HG02571 (cell line): ENCODE measurements around the gene APBA1.

Source experiments
- ATAC-seq: cut with Tn5 transposase; IDR thresholded peaks from one replicate; pipeline ENCODE4 v1.9.1; 2021; ENCODE audit warnings: mild to moderate bottlenecking, moderate library complexity; ENCODE audit not compliant: unreplicated experiment

Gene APBA1

DNA sequence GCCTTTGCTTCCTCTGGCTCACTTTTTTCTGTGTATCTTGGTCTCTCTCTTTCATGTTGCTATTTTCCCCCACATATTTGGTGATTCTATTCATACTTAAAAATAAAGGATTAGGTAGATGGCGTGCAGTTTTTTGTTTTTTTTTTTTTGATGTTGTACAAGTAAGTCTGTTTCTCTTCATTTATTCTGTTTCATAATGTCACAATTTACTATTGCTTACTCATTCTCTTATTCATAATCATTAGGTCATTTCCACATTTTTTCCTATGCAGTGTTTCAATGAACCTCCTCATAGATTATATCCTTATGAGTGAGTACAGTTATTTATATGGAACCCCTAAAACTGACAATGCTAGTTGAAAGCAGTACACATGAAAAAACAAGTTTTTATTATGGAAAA is 136.3 kb downstream of the APBA1 start:
- ATAC-seq = no peak

DNA sequence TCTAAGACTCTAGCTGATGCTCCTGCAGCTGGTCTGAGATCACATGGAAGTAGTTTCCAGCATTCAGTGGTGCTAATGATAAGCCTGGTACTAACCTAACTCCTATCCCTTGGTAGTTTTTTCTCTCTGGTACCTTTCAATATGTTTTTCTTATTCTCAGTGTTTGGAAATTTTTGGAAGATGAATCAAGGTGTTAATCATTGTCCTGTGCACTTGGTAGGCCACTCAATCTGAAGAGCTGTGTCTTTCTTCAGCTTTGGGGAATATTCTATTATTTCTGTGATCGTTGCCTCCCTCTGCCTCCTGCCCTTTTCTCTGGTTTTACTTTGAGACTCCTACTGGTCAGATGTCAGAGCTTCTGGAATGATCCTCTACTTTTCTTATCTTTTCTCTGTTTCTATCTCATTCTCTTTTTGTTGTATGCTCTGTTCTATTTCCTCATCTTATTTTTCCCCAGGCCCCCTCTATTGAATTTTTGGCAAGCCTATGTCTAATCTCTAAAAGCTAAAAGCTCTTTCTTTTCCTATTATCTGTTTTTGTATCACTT is 136.8 kb downstream of the APBA1 start:
- no peak for ATAC-seq

DNA sequence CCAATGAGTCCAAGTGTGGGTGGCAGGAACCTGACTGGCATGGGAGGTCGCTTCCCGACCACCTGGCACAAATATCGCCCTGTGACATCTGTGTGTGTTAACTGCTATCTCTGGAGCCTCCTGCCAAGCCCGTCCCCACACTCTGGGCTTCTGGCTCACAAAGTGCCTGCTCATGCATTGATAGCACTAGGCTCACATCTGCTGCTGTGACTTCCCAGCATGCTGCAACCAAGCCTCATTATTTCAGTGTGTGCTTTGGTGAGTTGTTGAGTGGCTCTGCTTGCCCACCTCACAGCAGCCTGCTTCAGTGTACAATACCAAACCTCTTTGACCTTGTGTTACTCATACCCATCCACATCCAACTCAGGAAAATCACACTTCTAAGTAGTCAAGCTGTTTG is 139.8 kb downstream of the APBA1 start:
- ATAC-seq = no peak

DNA sequence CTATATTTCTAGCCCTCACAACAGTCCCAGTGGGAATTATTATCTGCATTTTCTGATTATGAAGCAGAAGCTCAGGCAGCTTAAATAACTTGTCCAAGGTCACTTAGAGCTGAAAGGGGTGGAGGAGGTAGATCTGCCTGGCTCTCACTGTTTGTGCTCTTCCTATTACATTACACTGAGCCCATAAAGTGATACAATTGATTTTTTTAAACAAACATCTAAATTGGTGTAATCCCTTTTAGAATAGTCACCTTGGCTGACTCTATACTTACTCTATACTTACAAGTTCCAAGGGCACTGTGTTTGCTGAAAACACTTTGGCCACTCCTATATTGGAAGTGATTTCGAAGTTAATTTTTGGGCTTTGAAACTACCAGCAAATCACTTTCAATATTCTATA is 144.7 kb downstream of the APBA1 start:
- ATAC-seq = no peak

DNA sequence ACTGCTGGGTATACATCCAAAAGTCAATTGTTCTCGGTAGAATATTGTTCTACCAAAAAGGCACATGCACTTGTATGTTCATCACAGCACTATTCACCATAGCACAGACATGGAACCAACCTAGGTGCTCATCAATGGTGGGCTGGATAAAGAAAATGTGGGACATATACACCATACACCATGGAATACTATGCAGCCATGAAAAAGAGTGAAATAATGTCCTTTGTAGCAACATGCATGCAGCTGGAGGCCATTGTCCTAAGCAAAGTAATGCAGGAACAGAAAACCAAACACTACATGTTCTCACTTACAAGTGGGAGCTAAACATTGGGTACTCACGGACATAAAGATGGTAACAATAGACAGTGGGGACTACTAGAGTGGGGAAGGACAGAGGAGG is 145.5 kb downstream of the APBA1 start:
- no peak for ATAC-seq

DNA sequence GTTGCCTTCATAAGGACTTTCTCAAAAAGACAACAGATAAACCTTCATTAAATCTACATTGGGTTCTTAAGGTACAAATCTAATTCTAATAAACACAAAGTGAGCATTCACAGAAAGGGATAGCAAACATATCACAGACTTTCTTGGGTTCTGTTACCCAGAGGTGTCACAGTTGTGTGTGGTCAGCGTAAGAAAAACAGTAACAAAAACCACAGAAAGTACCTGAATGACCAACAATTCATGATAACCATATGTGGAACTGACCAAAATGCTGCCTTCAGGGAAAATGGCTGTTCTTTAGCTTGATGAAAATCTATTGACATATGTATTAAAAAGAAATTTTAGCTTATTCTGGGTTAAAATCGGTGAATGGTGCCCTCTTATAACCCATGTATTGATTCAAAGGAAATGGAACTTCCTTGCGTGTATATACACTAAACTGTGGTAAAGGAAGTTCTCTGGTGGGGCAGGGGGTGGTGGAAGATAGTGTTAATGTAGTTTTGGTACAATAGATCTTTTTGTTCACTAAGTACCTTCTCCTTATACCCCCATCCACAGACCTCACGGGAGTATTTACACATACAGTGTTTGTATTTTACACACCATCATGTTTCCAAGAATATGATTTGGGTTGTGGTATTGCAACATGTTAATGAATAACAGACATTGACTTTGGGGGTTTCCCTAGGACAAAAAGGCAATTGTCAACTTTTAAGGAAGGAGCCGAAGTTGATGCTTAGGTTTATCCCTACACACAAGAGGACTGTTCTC is 152.5 kb downstream of the APBA1 start:
- ATAC-seq = no peak

DNA sequence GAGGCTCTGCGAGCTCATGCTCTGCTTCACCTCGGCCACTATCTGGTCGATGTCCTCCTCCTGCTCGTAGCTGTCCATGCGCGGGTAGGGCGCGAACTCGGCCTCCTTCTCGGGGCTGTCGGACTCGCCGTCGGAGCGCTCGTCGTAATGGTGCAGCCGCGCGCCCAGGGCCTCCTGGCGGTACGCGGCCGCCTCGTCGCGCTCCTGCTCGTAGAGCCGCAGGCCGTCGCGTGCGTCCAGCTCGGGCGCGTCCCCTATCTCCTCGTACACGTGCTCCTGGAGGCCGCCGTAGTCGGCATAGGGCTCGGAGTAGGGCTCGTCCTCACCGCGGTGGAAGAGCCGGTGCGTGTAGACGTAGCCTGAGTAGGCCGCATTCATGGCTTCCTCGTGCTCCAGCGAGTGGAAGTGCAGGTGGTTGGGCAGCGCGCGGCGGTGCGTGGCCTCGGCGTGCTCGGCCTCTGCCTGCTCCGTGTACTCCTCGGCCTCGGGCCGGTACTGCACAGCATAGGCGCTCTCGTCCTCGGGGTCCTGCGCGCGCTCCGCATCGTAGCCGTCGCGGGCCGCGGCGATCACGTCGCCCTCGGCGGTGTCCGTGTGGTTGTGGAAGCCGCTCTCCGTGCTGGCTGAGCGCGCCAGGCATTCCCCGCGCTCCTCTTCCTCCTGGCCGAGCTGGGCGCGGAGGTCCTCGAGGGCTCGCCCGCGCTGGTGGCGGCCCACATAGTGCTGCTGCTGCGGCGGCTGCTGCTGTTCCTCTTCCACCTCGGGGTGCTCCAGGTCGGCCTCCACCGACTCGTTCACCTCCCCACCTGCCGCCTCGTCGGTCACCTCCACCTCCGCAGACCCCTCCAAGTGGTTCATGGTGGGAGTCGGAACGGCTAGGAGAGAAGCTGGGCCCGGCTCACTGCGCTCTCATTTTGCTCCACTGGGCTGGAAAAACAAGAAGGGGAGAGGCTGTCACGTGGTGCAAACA is 155.5 kb downstream of the APBA1 start:
- ATAC-seq = no peak

DNA sequence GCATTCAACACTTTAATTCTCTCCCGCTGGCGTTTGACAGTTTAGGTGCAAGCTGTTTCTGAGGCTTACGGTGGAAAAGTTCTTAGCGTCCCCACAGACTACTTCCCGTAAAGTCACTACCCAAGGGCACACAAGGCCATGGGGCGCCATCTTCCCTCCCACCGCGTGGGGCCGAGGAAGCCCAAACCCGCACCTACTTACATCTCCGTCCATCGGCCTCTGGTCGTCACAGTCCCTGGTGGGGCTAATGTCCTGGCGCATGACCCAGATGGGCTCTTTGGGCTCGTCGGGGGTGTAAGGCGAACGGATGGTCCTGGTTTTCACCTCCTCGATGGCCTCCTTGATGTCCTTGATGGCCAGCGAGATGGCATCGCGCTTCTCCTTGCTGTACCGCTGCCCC is 156.4 kb downstream of the APBA1 start:
- ATAC-seq = no peak

DNA sequence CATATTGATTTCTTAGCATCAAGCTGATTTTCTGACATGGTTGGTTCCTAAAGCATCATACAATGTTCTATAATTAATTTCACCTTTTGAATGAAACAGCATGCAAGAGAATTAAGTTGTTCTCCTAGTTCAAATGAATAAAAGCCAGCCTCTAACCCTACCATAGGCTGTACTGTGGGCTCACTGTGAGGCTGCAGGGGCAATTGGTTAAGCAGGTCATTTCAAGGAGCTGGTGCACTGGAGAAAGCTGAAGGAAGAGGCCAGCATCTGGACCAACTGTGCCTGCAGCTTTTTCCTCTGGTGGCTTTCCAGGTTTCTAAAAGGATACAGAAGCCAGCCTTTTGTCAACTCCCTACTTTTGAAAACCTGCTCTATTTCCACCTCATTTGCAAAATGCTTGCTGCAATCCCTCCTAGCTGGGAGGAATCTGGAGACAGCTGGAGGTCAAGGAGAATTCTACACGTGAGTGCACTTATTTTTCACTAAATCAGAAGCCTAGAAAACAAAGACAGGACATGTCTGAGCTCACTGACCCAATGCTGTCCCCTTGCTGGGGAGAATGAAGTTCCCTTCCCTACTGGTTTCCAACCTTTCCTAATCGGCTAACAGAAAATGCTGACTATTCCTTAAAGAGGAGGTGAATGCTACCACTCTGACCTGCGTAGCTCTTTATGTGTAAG is 158.9 kb downstream of the APBA1 start:
- no peak for ATAC-seq

DNA sequence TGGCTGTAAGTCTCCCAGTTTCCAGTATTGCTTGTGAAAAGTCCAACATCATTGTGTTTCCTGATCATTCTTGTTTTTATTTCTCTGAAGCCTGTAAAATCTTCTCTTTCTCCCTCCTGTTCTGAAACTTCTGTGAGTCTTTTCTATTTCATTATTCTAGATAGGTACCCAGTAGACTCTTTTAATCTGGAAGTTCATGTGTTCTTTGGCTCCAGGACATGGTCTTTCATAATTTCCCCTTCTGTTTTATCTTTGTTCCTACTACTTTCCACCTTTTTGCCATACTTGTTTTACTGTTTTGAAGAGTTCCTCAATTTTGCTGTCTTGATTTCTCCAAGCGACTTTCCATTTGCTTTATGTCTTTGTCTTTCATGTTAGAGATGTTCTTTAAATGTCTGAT is 168.1 kb downstream of the APBA1 start:
- no peak for ATAC-seq

DNA sequence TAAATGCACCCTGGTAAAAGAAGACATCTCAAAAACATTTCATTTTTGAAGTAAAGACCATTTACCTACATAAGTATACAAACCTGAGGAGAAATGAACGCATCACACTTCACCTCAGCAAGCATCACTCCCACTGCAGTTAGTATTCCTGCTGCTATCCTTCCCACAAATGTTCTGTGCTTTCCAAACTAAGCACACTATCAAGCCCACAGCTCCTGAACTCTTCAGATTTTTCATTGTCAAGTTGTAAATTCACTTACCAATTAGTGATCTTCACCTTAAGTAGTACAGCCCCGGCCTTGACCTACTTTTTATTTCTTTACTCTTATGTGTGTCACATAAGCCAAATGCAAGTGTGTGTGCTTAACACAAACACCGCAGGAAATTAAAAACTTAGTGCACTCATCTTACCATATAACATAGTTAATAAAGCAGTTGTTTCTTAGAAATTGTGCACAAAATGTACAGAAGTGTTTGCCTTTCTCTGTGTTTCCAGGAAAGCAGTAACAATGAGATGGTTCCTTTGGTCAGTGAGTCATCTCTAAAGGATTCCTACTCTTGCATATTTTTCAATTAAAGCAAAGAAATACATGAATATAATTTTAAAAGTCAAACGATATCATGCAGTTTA is 169.4 kb downstream of the APBA1 start:
- no peak for ATAC-seq

DNA sequence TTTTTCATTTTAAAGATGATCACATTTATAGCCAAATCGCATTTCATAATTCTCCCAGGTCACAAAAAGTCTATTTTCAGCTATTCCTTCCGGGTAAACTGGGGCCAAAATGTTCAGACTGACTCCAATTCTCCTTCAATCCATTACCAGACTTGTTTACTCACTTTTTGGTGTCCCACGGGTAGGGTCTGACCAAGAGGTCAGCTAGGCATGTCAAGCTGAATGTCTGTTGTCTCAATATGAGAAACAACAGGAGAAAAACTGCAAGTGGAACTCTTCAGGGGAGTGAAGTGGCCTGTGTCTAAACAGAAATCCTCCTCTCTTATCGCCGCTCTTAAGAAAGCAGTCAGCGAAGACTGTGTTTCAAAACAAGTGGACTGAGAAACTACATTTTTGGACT is 171.3 kb downstream of the APBA1 start:
- ATAC-seq = no peak

DNA sequence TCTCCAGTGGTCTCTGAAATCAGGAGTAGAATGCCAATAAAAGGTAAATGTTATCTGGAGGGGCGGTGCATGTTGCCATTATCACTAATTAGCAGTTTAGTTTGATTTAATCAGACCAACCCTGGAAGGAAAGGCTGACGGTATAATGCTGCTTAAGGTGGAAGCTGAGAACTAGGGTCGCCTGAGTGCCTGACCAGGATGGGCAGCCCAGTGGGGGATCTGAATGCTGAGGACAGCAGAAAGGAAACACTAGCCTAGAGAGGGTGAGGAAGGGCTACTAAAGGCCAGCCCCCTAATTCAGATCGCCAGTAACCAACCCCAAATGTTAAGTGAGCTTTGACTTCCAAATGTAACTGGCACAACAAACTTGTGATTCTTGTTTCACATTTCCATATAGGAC is 172.2 kb downstream of the APBA1 start:
- no peak for ATAC-seq

DNA sequence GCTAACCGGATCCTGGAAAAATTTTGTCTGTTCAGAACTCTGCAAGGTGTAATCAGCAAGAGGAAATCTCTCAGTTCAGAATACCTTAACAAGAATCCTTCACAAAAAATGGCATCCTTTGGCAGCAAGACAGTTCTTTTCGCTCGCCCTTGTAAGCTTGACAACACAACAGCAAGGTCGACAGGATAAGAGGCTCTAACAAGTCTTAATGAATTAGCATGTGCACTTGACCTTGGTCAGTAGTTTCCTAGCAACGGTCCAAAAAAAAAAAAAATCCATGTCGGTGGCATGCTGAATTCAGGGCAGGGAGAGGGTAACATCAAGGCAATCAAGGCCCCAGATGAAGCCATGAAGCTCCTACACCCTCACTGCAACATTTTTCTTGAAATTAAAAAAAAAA is 172.8 kb downstream of the APBA1 start:
- ATAC-seq = no peak

DNA sequence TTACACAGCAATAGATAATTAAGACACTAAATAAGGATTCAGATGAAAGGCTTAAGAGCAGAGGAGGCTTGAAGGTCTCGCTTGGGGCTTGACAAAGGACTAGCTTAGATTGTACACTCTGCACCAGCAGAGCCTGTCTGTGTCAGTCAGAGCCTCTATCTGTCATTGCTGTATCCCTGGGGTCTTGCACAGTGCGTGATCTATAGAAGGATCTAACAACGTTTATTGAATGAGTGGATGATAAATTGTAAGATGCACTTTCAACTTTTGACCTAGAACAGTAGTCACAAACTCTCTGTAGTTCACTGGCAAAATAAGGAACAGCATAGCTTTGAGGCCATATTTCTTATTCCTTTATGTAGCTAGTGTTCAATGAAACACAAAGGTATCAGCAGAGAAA is 173.7 kb downstream of the APBA1 start:
- ATAC-seq = no peak

DNA sequence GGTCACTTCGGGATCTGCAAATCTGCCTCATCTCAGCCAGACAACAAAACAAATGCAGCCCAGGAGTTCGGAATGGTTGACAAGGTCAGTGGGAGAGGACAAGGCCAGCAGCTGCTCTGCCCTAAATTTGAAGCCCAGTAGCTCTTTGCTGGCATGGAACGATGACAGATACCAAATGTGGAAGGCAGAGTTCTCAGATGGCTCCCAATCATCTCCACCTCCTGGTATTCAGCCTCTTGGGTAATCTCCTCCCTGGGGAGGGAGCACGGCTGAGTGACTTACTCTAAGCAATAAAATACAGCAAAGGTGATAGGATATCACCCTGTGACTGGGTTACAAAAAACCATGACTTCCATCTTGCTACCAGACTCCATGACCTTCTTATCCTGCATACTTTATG is 174.4 kb downstream of the APBA1 start:
- ATAC-seq = no peak

DNA sequence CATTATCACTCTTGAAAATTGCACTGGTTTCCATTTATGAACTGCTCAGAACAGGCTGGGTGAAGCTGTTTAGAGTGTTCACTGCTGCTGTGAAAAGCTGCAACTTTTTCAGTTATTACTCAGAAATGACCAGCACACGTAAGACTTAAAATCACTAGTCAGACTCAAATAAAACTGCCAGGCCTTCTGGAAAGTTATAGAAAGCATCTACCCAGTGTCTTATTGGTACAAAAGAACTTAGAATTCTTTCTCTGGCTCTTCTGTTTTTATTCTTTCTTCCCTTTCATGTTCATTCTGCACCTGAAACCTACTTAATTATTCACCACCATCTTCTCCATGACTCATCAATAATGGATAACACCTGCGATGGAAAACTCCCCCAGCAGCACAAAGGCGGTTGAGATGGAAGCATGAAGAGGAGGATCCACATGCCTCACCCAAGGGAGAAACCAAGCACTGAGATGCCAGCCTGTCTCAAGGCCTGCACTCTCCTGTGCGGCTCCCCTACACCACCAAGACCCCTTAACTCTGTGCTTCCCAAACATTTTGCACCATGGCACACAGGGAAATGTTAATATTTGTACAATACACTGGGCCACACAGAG is 175.2 kb downstream of the APBA1 start:
- no peak for ATAC-seq

DNA sequence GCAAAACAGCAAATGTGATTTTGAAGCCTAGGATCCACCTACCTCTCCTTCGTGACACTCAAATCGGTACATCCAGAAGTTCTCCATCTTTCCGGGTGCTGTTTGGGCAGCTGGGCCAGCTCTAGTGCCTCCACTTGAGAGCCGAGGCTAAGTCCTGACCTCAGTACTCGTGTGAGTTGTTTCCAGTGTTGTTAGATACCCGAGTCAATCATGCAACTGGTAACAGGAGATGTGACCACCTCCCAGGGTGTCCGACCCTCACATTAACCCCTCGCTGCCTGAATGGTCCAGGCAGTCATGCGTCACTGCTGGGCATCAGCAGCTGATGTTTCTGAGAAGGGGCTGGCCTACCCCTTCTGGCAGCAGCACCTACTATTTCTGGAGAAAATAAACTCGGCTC is 176.9 kb downstream of the APBA1 start:
- ATAC-seq = no peak

DNA sequence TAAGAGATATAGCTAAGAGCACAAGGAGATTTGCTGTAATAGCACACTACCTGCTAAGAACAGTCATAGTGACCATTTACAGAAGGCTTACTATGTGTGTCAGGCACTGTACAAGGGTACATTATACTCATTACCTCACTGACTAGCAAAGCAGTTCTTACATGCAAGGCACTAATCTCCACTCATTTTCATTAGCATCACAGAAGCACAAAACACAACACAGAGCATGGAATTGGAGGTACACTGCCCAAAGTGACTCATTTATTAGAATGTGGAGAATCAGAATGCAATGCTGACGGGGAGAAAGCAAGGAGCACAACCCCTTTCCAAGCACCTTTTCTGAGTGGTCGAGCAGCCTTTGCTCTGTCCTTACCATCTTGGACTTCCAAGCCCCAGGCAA is 177.4 kb downstream of the APBA1 start:
- ATAC-seq = no peak

DNA sequence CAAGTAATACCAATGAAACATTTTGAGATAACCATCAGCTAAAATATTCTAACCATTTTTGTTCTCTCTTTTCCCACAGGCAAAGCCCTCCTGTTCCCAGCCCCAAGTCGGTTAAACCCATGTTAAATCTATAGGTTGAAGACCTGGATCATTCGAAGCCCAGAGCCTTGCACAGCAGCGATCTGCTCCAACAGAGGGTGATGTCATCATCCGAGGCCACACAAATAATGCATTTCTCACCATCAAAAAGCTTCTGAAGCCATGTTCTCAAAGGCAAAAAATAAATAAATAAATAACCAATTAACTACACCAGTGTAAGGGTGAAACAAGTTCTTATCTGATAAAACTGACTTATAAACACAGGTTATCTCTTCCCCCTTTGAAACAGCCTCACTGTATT is 178.0 kb downstream of the APBA1 start:
- no peak for ATAC-seq
